Neural cell (in vitro differentiated cells): ENCODE measurements around the gene ATP13A3. TPM values are rescaled to one million over a fixed set of nuclear protein-coding genes. Genes with fewer than 3 reads are reported as not detected.

Experiments
- H2AFZ ChIP-seq: fragments of 200-600, 300-800 bp; sonication (generic), shearing (Covaris generic); 2 replicates; pipeline ENCODE4 v1.6.0; 2014; ENCODE audit warnings: low read depth, mild to moderate bottlenecking, antibody characterized with exemption, low read length, moderate library complexity
- H3F3A ChIP-seq: fragments of 200-600 bp; shearing (Covaris generic); 2 replicates; pipeline ENCODE4 v1.6.1; 2016; ENCODE audit warnings: mild to moderate bottlenecking, moderate library complexity, mixed read lengths, antibody characterized with exemption, low read length; ENCODE audit not compliant: insufficient read depth, poor library complexity, severe bottlenecking
- H3K27ac ChIP-seq: fragments of 200-600, 300-800 bp; sonication (generic), shearing (Covaris generic); 2 replicates; pipeline ENCODE4 v1.5.1; 2014; ENCODE audit warnings: mild to moderate bottlenecking, low read length, moderate library complexity
- H3K27me3 ChIP-seq: fragments of 300-800, 200-600 bp; sonication (generic), shearing (Covaris generic); 2 replicates; pipeline ENCODE4 v1.6.0; 2014; ENCODE audit warnings: mild to moderate bottlenecking, low read depth, low read length, moderate library complexity; ENCODE audit not compliant: insufficient read depth
- H3K36me3 ChIP-seq: fragments of 300-800, 200-600 bp; sonication (generic), shearing (Covaris generic); 2 replicates; pipeline ENCODE4 v1.5.1; 2014; ENCODE audit warnings: mild to moderate bottlenecking, antibody characterized with exemption, low read length, moderate library complexity; ENCODE audit not compliant: insufficient read depth
- H3K4me2 ChIP-seq: fragments of 300-800, 200-600 bp; sonication (generic), shearing (Covaris generic); 2 replicates; pipeline ENCODE4 v1.6.0; 2014; ENCODE audit warnings: mild to moderate bottlenecking, low read length
- H3K4me3 ChIP-seq: fragments of 300-800, 200-600 bp; sonication (generic), shearing (Covaris generic); 2 replicates; pipeline ENCODE4 v1.5.1; 2014; ENCODE audit warnings: mild to moderate bottlenecking, low read length, moderate library complexity
- H3K79me2 ChIP-seq: fragments of 200-600 bp; shearing (Covaris generic); replicated peaks from 2 replicates; pipeline ENCODE4 v1.6.0; 2014; ENCODE audit warnings: mild to moderate bottlenecking, low read length, moderate library complexity; ENCODE audit not compliant: insufficient read depth
- H3K9ac ChIP-seq: fragments of 300-800, 200-600 bp; sonication (generic), shearing (Covaris generic); 2 replicates; pipeline ENCODE4 v1.6.1; 2016; ENCODE audit warnings: mild to moderate bottlenecking, low read length, mixed read lengths
- H3K9me2 ChIP-seq: fragments of 200-600 bp; shearing (Covaris generic); 2 replicates; pipeline ENCODE4 v1.6.1; 2016; ENCODE audit warnings: mild to moderate bottlenecking, low read length, mixed read lengths; ENCODE audit not compliant: insufficient read depth
- H3K9me3 ChIP-seq: fragments of 200-600, 300-800 bp; sonication (generic), shearing (Covaris generic); 2 replicates; pipeline ENCODE4 v1.6.1; 2016; ENCODE audit warnings: mild to moderate bottlenecking, mixed run types, low read length, moderate library complexity, mixed read lengths
- H4K20me1 ChIP-seq: fragments of 200-600 bp; shearing (Covaris generic); 2 replicates; pipeline ENCODE4 v1.6.1; 2016; ENCODE audit warnings: mild to moderate bottlenecking, mixed run types; ENCODE audit not compliant: insufficient read depth
- EP300 ChIP-seq: fragments of 450-650 bp; conservative IDR thresholded peaks from 2 replicates; pipeline ENCODE4 v1.6.1; 2014; ENCODE audit warnings: antibody characterized with exemption, mild to moderate bottlenecking, moderate library complexity; ENCODE audit not compliant: poor library complexity, severe bottlenecking
- EZH2 ChIP-seq: fragments of 200-600, 300-800 bp; shearing (Covaris generic), sonication (generic); IDR thresholded peaks from 2 replicates; pipeline ENCODE4 v1.6.1; 2014; ENCODE audit warnings: antibody characterized with exemption, low read length, borderline replicate concordance, mild to moderate bottlenecking; ENCODE audit not compliant: insufficient read depth, poor library complexity, severe bottlenecking
- MXI1 ChIP-seq: fragments of 450-650 bp; conservative IDR thresholded peaks from 2 replicates; pipeline ENCODE4 v1.6.1; 2014; ENCODE audit warnings: antibody characterized with exemption, mild to moderate bottlenecking; ENCODE audit not compliant: poor library complexity, severe bottlenecking
- POLR2AphosphoS5 ChIP-seq: IDR thresholded peaks from 2 replicates; pipeline ENCODE4 v1.6.1; 2012
- RAD21 ChIP-seq: fragments of 450-650 bp; conservative IDR thresholded peaks from 2 replicates; pipeline ENCODE4 v1.6.1; 2014; ENCODE audit warnings: antibody characterized with exemption, mild to moderate bottlenecking, moderate library complexity
- SMC3 ChIP-seq: fragments of 450-650 bp; conservative IDR thresholded peaks from 2 replicates; pipeline ENCODE4 v1.6.1; 2014; ENCODE audit warnings: antibody characterized with exemption, mild to moderate bottlenecking, moderate library complexity; ENCODE audit not compliant: poor library complexity
- TAF1 ChIP-seq: IDR thresholded peaks from 2 replicates; pipeline ENCODE4 v1.6.1; 2012; ENCODE audit warnings: low read depth
- polyA plus RNA-seq: library from polyadenylated mRNA; depleted of rRNA; stranded (reverse); fragments of >200 nt; gene quantifications from 2 replicates; pipeline ENCODE4 v1.2.3, GENCODE V29; 2014
- TF ChIP-seq, protein P1 (sequence below): fragments of 450-650 bp; IDR thresholded peaks from 2 replicates; pipeline ENCODE4 v1.5.1; 2014; ENCODE audit warnings: antibody characterized with exemption, mild to moderate bottlenecking, moderate library complexity; ENCODE audit not compliant: poor library complexity, severe bottlenecking
- TF ChIP-seq, protein P2 (sequence below): IDR thresholded peaks from 2 replicates; pipeline ENCODE4 v1.6.1; 2012; ENCODE audit warnings: borderline replicate concordance

ATP13A3 gene
- polyA plus RNA-seq, 1 donor from 2014 or later = 64.7 TPM

DNA sequence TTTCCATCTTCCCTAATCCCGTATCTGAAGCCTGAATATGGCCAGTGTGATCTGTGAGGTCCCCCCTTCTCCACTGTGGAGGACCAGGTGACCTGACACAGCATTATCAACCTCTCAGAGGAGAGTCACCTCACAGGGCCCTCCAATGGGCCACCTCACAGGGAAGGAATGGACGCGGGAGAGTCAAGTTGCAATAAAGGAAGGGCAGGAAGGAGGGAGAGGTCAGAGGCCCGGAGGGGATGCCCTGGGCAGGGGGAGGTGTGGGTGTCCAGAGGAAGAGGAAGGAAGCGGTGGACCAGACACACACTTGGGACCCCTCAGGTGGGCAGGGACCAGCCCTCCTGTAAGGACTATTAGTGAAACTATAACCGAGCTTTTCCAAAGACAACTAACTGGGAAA, 102.6 kb downstream of the ATP13A3 start:
- Histone ChIP-seq H3K9me3 (peaks cover 3% of the 10 kb centered on the region), H3K9ac (no peak overlapping the region), H3K27ac (no peak overlapping the region), H3K79me2 (no peaks in the 10 kb centered on the region), H3K9me2 (no peaks in the 10 kb centered on the region), H3K4me2 (no peak overlapping the region), H2AFZ (no peak overlapping the region), H3K4me3 (no peak overlapping the region), H4K20me1 (no peaks in the 10 kb centered on the region), H3F3A (no peaks in the 10 kb centered on the region), H3K27me3 (no peaks in the 10 kb centered on the region), H3K36me3 (no peaks in the 10 kb centered on the region)
- TF ChIP-seq EP300 (no peak), RAD21 (no peak), SMC3 (no peak), TAF1 (no peak), MXI1 (no peak), EZH2 (no peak)
- TF ChIP-seq, protein P1, sequence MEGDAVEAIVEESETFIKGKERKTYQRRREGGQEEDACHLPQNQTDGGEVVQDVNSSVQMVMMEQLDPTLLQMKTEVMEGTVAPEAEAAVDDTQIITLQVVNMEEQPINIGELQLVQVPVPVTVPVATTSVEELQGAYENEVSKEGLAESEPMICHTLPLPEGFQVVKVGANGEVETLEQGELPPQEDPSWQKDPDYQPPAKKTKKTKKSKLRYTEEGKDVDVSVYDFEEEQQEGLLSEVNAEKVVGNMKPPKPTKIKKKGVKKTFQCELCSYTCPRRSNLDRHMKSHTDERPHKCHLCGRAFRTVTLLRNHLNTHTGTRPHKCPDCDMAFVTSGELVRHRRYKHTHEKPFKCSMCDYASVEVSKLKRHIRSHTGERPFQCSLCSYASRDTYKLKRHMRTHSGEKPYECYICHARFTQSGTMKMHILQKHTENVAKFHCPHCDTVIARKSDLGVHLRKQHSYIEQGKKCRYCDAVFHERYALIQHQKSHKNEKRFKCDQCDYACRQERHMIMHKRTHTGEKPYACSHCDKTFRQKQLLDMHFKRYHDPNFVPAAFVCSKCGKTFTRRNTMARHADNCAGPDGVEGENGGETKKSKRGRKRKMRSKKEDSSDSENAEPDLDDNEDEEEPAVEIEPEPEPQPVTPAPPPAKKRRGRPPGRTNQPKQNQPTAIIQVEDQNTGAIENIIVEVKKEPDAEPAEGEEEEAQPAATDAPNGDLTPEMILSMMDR = no peak
- TF ChIP-seq, protein P2, sequence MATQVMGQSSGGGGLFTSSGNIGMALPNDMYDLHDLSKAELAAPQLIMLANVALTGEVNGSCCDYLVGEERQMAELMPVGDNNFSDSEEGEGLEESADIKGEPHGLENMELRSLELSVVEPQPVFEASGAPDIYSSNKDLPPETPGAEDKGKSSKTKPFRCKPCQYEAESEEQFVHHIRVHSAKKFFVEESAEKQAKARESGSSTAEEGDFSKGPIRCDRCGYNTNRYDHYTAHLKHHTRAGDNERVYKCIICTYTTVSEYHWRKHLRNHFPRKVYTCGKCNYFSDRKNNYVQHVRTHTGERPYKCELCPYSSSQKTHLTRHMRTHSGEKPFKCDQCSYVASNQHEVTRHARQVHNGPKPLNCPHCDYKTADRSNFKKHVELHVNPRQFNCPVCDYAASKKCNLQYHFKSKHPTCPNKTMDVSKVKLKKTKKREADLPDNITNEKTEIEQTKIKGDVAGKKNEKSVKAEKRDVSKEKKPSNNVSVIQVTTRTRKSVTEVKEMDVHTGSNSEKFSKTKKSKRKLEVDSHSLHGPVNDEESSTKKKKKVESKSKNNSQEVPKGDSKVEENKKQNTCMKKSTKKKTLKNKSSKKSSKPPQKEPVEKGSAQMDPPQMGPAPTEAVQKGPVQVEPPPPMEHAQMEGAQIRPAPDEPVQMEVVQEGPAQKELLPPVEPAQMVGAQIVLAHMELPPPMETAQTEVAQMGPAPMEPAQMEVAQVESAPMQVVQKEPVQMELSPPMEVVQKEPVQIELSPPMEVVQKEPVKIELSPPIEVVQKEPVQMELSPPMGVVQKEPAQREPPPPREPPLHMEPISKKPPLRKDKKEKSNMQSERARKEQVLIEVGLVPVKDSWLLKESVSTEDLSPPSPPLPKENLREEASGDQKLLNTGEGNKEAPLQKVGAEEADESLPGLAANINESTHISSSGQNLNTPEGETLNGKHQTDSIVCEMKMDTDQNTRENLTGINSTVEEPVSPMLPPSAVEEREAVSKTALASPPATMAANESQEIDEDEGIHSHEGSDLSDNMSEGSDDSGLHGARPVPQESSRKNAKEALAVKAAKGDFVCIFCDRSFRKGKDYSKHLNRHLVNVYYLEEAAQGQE = no peak

DNA sequence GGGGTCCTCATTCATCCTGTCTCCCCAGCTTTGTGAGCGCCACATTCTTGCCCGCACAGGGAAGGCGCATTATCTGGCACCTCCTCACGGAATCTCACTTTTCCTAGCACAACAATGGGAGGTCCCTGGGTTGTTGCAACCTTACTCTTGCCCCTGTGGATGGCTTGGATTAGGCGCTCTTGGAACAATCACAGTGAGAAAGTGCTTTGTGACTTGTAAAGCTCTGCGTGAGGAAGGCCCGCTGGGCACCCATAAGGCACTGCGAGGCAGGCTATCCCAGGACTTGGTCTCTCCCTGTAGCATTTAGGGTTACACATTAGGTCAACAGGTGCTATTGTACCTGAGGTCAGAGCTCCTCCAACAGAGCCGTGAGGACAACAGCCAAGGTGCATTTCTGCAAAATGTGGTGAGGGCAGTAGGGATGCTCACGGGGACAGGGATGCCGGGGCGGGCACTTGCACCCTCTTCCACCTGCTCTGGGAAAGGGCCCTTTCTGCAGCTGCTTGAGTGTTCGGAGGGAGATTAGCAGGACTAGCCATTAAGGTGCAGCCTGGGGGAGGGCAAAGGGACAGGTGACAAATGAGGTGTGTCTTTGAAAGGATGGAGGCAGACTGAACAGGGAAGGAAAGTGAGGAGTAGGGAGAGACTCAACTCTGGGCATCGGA, 103.4 kb downstream of the ATP13A3 start:
- TF ChIP-seq MXI1 (no peak), RAD21 (no peak), POLR2AphosphoS5 (no peak), EZH2 (no peak), TAF1 (no peak), SMC3 (no peak), EP300 (no peak)
- TF ChIP-seq, protein P2 = no peak
- TF ChIP-seq, protein P1 = no peak
- no peaks in the 10 kb centered on the region for H4K20me1 ChIP-seq
- no peak overlapping the region for H3K4me2 ChIP-seq
- H3K36me3 ChIP-seq = no peaks in the 10 kb centered on the region
- no peak overlapping the region for H3K9ac ChIP-seq
- no peaks in the 10 kb centered on the region for H3K9me2 ChIP-seq
- H3F3A ChIP-seq = no peaks in the 10 kb centered on the region
- H3K27me3 ChIP-seq = no peaks in the 10 kb centered on the region
- H2AFZ ChIP-seq = no peak overlapping the region
- no peak overlapping the region for H3K27ac ChIP-seq
- no peak overlapping the region for H3K4me3 ChIP-seq
- H3K79me2 ChIP-seq = no peaks in the 10 kb centered on the region
- peaks cover 3% of the 10 kb centered on the region for H3K9me3 ChIP-seq
